ENCODE measurements around the gene MAPK11. TPM values are rescaled to one million over a fixed set of nuclear protein-coding genes. Genes with fewer than 3 reads are reported as not detected.

The MAPK11 gene
- total and polyA plus RNA-seq, 10 of the 15 experiments (the other 5 are each of a cell fraction or from before 2014, with no cell fraction given): 0.05 to 12.8 (median 3.7) TPM

DNA sequence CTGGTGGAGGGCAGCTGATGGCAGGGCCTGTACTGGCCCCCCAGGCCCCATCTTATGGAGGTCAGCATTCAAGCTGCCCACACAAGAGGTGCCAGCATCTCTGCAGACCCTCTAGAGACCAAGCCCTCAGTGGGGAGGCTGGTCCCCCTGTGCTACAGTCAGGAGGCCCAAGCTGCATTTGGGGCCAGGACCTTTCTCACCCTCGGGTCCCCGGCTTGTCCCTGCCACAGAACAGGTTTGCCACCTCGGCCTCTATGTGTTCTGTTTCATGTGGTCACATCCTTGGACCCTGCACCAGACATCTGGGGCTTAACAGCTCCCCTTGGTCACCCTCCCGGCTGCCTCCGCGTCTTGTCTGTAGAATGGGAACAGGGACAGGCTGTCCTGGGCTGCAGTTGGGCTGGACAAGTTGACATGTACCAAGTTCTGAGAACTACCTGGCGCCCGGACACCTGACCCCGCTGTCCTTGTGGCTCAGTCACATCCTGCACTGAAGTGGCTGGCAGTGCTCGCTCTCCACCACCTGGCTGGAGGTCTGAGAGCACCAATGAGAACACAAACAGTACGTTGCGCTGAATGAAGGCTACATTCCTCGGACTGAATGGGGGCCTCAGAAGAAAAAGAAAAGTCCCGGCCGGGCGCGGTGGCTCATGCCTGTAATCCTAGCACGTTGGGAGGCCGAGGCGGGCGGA is 40.0 kb upstream of the MAPK11 start:
- ChIA-PET CTCF (interaction anchor here (0.6 kb wide), 1 partner anchor 16 kb away, joined by 3 read pairs; no protein-coding TSS in a partner anchor), POLR2A (no interaction called here), RAD21 (ENCODE audit: unreplicated experiment) (no interaction called here), SMC1A (ENCODE audit: uncharacterized antibody, unreplicated experiment) (no interaction called here)
- WGBS (ENCODE audit: insufficient coverage, insufficient replicate concordance, low lambda C conversion rate, missing lambda C conversion rate): 94% methylated on average over 17 of the region's 21 CpGs
- no peak overlapping the region for H3K9ac ChIP-seq (ENCODE audit: control insufficient read depth, insufficient read depth, low read length)
- no peak overlapping the region for H2AFZ ChIP-seq (ENCODE audit: control insufficient read depth, low read depth, low read length)
- H3K79me2 ChIP-seq (ENCODE audit: control insufficient read depth, insufficient read depth, low read length): peaks cover 34% of the 10 kb centered on the region
- FAIRE-seq (no peak), DNase-seq (ENCODE audit: low read depth, low spot score) (no peak), ATAC-seq (no peak)
- TF ChIP-seq, protein P1, sequence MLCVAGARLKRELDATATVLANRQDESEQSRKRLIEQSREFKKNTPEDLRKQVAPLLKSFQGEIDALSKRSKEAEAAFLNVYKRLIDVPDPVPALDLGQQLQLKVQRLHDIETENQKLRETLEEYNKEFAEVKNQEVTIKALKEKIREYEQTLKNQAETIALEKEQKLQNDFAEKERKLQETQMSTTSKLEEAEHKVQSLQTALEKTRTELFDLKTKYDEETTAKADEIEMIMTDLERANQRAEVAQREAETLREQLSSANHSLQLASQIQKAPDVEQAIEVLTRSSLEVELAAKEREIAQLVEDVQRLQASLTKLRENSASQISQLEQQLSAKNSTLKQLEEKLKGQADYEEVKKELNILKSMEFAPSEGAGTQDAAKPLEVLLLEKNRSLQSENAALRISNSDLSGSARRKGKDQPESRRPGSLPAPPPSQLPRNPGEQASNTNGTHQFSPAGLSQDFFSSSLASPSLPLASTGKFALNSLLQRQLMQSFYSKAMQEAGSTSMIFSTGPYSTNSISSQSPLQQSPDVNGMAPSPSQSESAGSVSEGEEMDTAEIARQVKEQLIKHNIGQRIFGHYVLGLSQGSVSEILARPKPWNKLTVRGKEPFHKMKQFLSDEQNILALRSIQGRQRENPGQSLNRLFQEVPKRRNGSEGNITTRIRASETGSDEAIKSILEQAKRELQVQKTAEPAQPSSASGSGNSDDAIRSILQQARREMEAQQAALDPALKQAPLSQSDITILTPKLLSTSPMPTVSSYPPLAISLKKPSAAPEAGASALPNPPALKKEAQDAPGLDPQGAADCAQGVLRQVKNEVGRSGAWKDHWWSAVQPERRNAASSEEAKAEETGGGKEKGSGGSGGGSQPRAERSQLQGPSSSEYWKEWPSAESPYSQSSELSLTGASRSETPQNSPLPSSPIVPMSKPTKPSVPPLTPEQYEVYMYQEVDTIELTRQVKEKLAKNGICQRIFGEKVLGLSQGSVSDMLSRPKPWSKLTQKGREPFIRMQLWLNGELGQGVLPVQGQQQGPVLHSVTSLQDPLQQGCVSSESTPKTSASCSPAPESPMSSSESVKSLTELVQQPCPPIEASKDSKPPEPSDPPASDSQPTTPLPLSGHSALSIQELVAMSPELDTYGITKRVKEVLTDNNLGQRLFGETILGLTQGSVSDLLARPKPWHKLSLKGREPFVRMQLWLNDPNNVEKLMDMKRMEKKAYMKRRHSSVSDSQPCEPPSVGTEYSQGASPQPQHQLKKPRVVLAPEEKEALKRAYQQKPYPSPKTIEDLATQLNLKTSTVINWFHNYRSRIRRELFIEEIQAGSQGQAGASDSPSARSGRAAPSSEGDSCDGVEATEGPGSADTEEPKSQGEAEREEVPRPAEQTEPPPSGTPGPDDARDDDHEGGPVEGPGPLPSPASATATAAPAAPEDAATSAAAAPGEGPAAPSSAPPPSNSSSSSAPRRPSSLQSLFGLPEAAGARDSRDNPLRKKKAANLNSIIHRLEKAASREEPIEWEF (IDR thresholded peaks at IDR 0.05; ENCODE audit: insufficient replicate concordance, low read depth, low read length): no peak
- TF ChIP-seq RAD21 (IDR thresholded peaks at IDR 0.05; ENCODE audit: insufficient read depth, low read depth, low read length): no peak
- TF ChIP-seq, protein P2, sequence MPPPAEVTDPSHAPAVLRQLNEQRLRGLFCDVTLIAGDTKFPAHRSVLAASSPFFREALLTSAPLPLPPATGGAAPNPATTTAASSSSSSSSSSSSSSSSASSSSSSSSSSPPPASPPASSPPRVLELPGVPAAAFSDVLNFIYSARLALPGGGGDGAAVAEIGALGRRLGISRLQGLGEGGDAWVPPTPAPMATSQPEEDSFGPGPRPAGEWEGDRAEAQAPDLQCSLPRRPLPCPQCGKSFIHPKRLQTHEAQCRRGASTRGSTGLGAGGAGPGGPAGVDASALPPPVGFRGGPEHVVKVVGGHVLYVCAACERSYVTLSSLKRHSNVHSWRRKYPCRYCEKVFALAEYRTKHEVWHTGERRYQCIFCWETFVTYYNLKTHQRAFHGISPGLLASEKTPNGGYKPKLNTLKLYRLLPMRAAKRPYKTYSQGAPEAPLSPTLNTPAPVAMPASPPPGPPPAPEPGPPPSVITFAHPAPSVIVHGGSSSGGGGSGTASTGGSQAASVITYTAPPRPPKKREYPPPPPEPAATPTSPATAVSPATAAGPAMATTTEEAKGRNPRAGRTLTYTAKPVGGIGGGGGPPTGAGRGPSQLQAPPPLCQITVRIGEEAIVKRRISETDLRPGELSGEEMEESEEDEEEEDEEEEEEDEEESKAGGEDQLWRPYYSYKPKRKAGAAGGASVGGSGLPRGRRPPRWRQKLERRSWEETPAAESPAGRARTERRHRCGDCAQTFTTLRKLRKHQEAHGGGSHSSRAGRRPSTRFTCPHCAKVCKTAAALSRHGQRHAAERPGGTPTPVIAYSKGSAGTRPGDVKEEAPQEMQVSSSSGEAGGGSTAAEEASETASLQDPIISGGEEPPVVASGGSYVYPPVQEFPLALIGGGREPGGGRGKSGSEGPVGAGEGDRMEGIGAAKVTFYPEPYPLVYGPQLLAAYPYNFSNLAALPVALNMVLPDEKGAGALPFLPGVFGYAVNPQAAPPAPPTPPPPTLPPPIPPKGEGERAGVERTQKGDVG (CRISPR knock-in tag; IDR thresholded peaks at IDR 0.05): no peak
- TF ChIP-seq, protein P3, sequence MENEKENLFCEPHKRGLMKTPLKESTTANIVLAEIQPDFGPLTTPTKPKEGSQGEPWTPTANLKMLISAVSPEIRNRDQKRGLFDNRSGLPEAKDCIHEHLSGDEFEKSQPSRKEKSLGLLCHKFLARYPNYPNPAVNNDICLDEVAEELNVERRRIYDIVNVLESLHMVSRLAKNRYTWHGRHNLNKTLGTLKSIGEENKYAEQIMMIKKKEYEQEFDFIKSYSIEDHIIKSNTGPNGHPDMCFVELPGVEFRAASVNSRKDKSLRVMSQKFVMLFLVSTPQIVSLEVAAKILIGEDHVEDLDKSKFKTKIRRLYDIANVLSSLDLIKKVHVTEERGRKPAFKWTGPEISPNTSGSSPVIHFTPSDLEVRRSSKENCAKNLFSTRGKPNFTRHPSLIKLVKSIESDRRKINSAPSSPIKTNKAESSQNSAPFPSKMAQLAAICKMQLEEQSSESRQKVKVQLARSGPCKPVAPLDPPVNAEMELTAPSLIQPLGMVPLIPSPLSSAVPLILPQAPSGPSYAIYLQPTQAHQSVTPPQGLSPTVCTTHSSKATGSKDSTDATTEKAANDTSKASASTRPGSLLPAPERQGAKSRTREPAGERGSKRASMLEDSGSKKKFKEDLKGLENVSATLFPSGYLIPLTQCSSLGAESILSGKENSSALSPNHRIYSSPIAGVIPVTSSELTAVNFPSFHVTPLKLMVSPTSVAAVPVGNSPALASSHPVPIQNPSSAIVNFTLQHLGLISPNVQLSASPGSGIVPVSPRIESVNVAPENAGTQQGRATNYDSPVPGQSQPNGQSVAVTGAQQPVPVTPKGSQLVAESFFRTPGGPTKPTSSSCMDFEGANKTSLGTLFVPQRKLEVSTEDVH (IDR thresholded peaks at IDR 0.05; ENCODE audit: low read depth, partially characterized antibody): no peak
- no peaks in the 10 kb centered on the region for H3K9me3 ChIP-seq (replicated peaks; ENCODE audit: control insufficient read depth, insufficient read depth, low read length)
- in situ Hi-C loops (cut with MboI) (no loop called here), intact Hi-C loops (cut with micrococcal nuclease; ENCODE audit: unreplicated experiment) (no loop called here)
- no peak overlapping the region for H3K27ac ChIP-seq (ENCODE audit: control insufficient read depth, insufficient read depth)
- H4K20me1 ChIP-seq (ENCODE audit: control insufficient read depth, insufficient read depth): no peaks in the 10 kb centered on the region
- H3K4me3 ChIP-seq: no peak overlapping the region
- H3K4me1 ChIP-seq (ENCODE audit: control insufficient read depth, insufficient read depth, low read length): peaks cover 26% of the 10 kb centered on the region
- H3K4me2 ChIP-seq (ENCODE audit: control insufficient read depth, insufficient read depth): no peak overlapping the region
- no peaks in the 10 kb centered on the region for H3K27me3 ChIP-seq (replicated peaks in 1 of 2; ENCODE audit: control insufficient read depth in 2 of 2, insufficient read depth in 2 of 2, low read length in 1 of 2)
- H3K36me3 ChIP-seq (ENCODE audit: control insufficient read depth in 2 of 2, insufficient read depth in 2 of 2, low read length in 1 of 2): no peaks in the 10 kb centered on the region
- no TSS peak for BruUV-seq (replicated peaks)

Measured in GM12878 (cell line).